Neuronal stem cell (in vitro differentiated cells): ENCODE results near the gene KCTD10.

Experiments used
- DNase-seq: peaks from one replicate; pipeline ENCODE4 v3.0.0-alpha.2; 2013; ENCODE audit warnings: low spot score
- H2AFZ ChIP-seq: one replicate; pipeline ENCODE4 v1.6.1; 2013; ENCODE audit warnings: mild to moderate bottlenecking, low read length, inconsistent platforms
- H2AK5ac ChIP-seq: 2 replicates; pipeline ENCODE4 v1.6.1; 2013; ENCODE audit warnings: low read depth, mild to moderate bottlenecking, inconsistent platforms, low read length, moderate library complexity, mixed read lengths
- H2BK120ac ChIP-seq: 2 replicates; pipeline ENCODE4 v1.6.1; 2013; ENCODE audit warnings: low read depth, mild to moderate bottlenecking, inconsistent platforms, low read length, moderate library complexity, mixed read lengths
- H2BK12ac ChIP-seq: one replicate; pipeline ENCODE4 v1.6.1; 2013; ENCODE audit warnings: low read length, inconsistent platforms
- H2BK15ac ChIP-seq: 2 replicates; pipeline ENCODE4 v1.6.1; 2013; ENCODE audit warnings: mild to moderate bottlenecking, low read length, inconsistent platforms, mixed read lengths
- H2BK5ac ChIP-seq: one replicate; pipeline ENCODE4 v1.6.1; 2013; ENCODE audit warnings: inconsistent platforms, mild to moderate bottlenecking, low read length, moderate library complexity
- H3K14ac ChIP-seq: one replicate; pipeline ENCODE4 v1.6.1; 2013; ENCODE audit warnings: low read length, inconsistent platforms
- H3K18ac ChIP-seq: 2 replicates; pipeline ENCODE4 v1.6.1; 2013; ENCODE audit warnings: low read length, inconsistent platforms
- H3K23ac ChIP-seq: 2 replicates; pipeline ENCODE4 v1.6.1; 2013; ENCODE audit warnings: low read depth, mild to moderate bottlenecking, mixed read lengths, low read length, inconsistent platforms; ENCODE audit not compliant: poor library complexity
- H3K27ac ChIP-seq: replicated peaks from 3 replicates; pipeline ENCODE4 v1.5.1; 2013; ENCODE audit warnings: low read length, inconsistent platforms
- H3K27me3 ChIP-seq, 3 experiments: 2 replicates each; pipeline ENCODE4 v1.6.1; 2013; ENCODE audit warnings: low read length in 3 of 3, mild to moderate bottlenecking in 2 of 3, inconsistent platforms in 1 of 3, low read depth in 1 of 3, mixed read lengths in 1 of 3, moderate library complexity in 1 of 3; ENCODE audit not compliant: control insufficient read depth in 3 of 3, insufficient read depth in 3 of 3
- H3K36me3 ChIP-seq, 2 donors: replicated peaks in 1 of 2; 2 replicates each; pipeline ENCODE4 v1.6.1; 2013; ENCODE audit warnings: low read length in 2 of 2; ENCODE audit not compliant: control insufficient read depth in 2 of 2, insufficient read depth in 2 of 2
- H3K4ac ChIP-seq: 2 replicates; pipeline ENCODE4 v1.6.1; 2013; ENCODE audit warnings: inconsistent platforms, mild to moderate bottlenecking, low read length, moderate library complexity
- H3K4me1 ChIP-seq, 2 donors: 1 replicate in 1 of 2; 2 replicates in 1 of 2; pipeline ENCODE4 v1.6.1; 2013; ENCODE audit warnings: low read length in 2 of 2, low read depth in 1 of 2; ENCODE audit not compliant: control insufficient read depth in 2 of 2, insufficient read depth in 1 of 2
- H3K4me2 ChIP-seq: one replicate; pipeline ENCODE4 v1.6.1; 2013; ENCODE audit warnings: mild to moderate bottlenecking, low read length, inconsistent platforms; ENCODE audit not compliant: insufficient read depth, poor library complexity, severe bottlenecking
- H3K4me3 ChIP-seq, 2 donors: 2 replicates each; pipeline ENCODE4 v1.5.1; 2013; ENCODE audit warnings: low read length in 2 of 2, mild to moderate bottlenecking in 2 of 2, inconsistent platforms in 1 of 2, moderate library complexity in 1 of 2
- H3K79me1 ChIP-seq: one replicate; pipeline ENCODE4 v1.6.1; 2013; ENCODE audit warnings: low read depth, mild to moderate bottlenecking, inconsistent platforms, low read length, moderate library complexity
- H3K9ac ChIP-seq: one replicate; pipeline ENCODE4 v1.6.1; 2013; ENCODE audit warnings: mild to moderate bottlenecking, low read depth, low read length, inconsistent platforms; ENCODE audit not compliant: poor library complexity
- H3K9me3 ChIP-seq, 2 donors: replicated peaks in 1 of 2; 2 replicates each; pipeline versions ENCODE3 to v1.6.1; 2013; ENCODE audit warnings: low read length in 2 of 2, mild to moderate bottlenecking in 2 of 2, inconsistent platforms in 1 of 2, low read depth in 1 of 2, mixed read lengths in 1 of 2, moderate library complexity in 1 of 2; ENCODE audit not compliant: control insufficient read depth in 2 of 2, insufficient read depth in 1 of 2
- H4K8ac ChIP-seq: one replicate; pipeline ENCODE4 v1.6.1; 2013; ENCODE audit warnings: low read depth, mild to moderate bottlenecking, inconsistent platforms, low read length, moderate library complexity
- H4K91ac ChIP-seq: one replicate; pipeline ENCODE4 v1.6.1; 2013; ENCODE audit warnings: low read length, low read depth, mild to moderate bottlenecking, inconsistent platforms; ENCODE audit not compliant: poor library complexity
- WGBS, 2 donors: extraction: QIAGEN DNeasy Blood & Tissue Kit; methylation state at CpG; one replicate each; pipeline ENCODE4 v1.1.7; 2013; ENCODE audit warnings: missing lambda C conversion rate in 2 of 2, mixed read lengths in 1 of 2; ENCODE audit not compliant: insufficient read length in 2 of 2, insufficient replicate concordance in 1 of 2; ENCODE audit errors: extremely low coverage in 2 of 2; 5-methylcytosine and 5-hydroxymethylcytosine counted together

KCTD10 gene

GRCh38 chr12:109493090-109493489, 16.0 kb upstream of the KCTD10 start:
- Histone ChIP-seq H2BK5ac (no peak overlapping the region), H2BK120ac (no peak overlapping the region), H2AK5ac (no peak overlapping the region), H3K4me3 (no peak overlapping the region), H3K4me2 (no peak overlapping the region), H3K36me3 (peaks cover 18 to 95% of the 10 kb centered on the region in 2 donors), H3K18ac (no peak overlapping the region), H3K4ac (no peak overlapping the region), H4K8ac (no peak overlapping the region), H3K9ac (no peak overlapping the region), H3K27me3 (no peaks in the 10 kb centered on the region), H2BK15ac (no peak overlapping the region), H2BK12ac (no peak overlapping the region), H3K14ac (no peak overlapping the region), H3K23ac (no peak overlapping the region), H3K79me1 (no peaks in the 10 kb centered on the region), H3K9me3 (peaks cover 0 to 1% of the 10 kb centered on the region in 2 donors), H4K91ac (no peak overlapping the region), H3K4me1 (no peaks in the 10 kb centered on the region), H2AFZ (no peak overlapping the region), H3K27ac (no peak overlapping the region)
- no peak for DNase-seq

GRCh38 chr12:109492371-109492770, 15.3 kb upstream of the KCTD10 start:
- DNase-seq, result no peak
- no peak overlapping the region for H2BK15ac ChIP-seq
- no peaks in the 10 kb centered on the region for H3K79me1 ChIP-seq
- H3K27ac ChIP-seq, result no peak overlapping the region
- H2BK5ac ChIP-seq, result no peak overlapping the region
- H3K23ac ChIP-seq, result no peak overlapping the region
- no peak overlapping the region for H3K4me3 ChIP-seq
- no peak overlapping the region for H4K8ac ChIP-seq
- H3K27me3 ChIP-seq, result no peaks in the 10 kb centered on the region
- peaks cover 24 to 95% of the 10 kb centered on the region in 2 donors for H3K36me3 ChIP-seq
- H3K9ac ChIP-seq, result no peak overlapping the region
- no peak overlapping the region for H3K4me2 ChIP-seq
- peaks cover 0 to 1% of the 10 kb centered on the region in 2 donors for H3K9me3 ChIP-seq
- H3K14ac ChIP-seq, result no peak overlapping the region
- no peak overlapping the region for H3K4ac ChIP-seq
- H3K18ac ChIP-seq, result no peak overlapping the region
- H3K4me1 ChIP-seq, result no peaks in the 10 kb centered on the region
- H4K91ac ChIP-seq, result no peak overlapping the region
- H2BK12ac ChIP-seq, result no peak overlapping the region
- no peak overlapping the region for H2AK5ac ChIP-seq
- no CpG with 5 or more reads among the region's 5 CpGs for WGBS, 2 donors
- no peak overlapping the region for H2BK120ac ChIP-seq
- no peak overlapping the region for H2AFZ ChIP-seq

GRCh38 chr12:109491671-109492070, 14.6 kb upstream of the KCTD10 start:
- Histone ChIP-seq H3K18ac (no peak overlapping the region), H4K91ac (no peak overlapping the region), H3K27me3 (no peaks in the 10 kb centered on the region), H2AK5ac (no peak overlapping the region), H4K8ac (no peak overlapping the region), H3K9me3 (peaks cover 0 to 1% of the 10 kb centered on the region in 2 donors), H2AFZ (no peak overlapping the region), H2BK12ac (no peak overlapping the region), H3K4me1 (no peaks in the 10 kb centered on the region), H3K14ac (no peak overlapping the region), H3K36me3 (peaks cover 30 to 95% of the 10 kb centered on the region in 2 donors), H2BK15ac (no peak overlapping the region), H3K4ac (no peak overlapping the region), H2BK120ac (no peak overlapping the region), H3K4me3 (no peak overlapping the region), H3K4me2 (no peak overlapping the region), H3K23ac (no peak overlapping the region), H2BK5ac (no peak overlapping the region), H3K27ac (no peak overlapping the region), H3K79me1 (no peaks in the 10 kb centered on the region), H3K9ac (no peak overlapping the region)
- WGBS, 2 donors, result no CpG with 5 or more reads among the region's 4 CpGs
- DNase-seq, result no peak

GRCh38 chr12:109489955-109490565, 13.0 kb upstream of the KCTD10 start:
- H4K91ac ChIP-seq, result no peak overlapping the region
- no peak overlapping the region for H4K8ac ChIP-seq
- H2BK15ac ChIP-seq, result no peak overlapping the region
- no peak overlapping the region for H3K9ac ChIP-seq
- no peak overlapping the region for H2BK12ac ChIP-seq
- DNase-seq, result no peak
- no peak overlapping the region for H3K4ac ChIP-seq
- H3K14ac ChIP-seq, result no peak overlapping the region
- no peak overlapping the region for H2AK5ac ChIP-seq
- no peak overlapping the region for H3K23ac ChIP-seq
- H2BK120ac ChIP-seq, result no peak overlapping the region
- WGBS, 2 donors, result no CpG with 5 or more reads among the region's 1 CpG
- H3K18ac ChIP-seq, result no peak overlapping the region
- H2AFZ ChIP-seq, result no peak overlapping the region
- H3K36me3 ChIP-seq, result peaks cover 43 to 99% of the 10 kb centered on the region in 2 donors
- H3K79me1 ChIP-seq, result no peaks in the 10 kb centered on the region
- H2BK5ac ChIP-seq, result no peak overlapping the region
- no peaks in the 10 kb centered on the region for H3K27me3 ChIP-seq
- no peak overlapping the region for H3K27ac ChIP-seq
- H3K4me2 ChIP-seq, result no peak overlapping the region
- peaks cover 0 to 1% of the 10 kb centered on the region in 2 donors for H3K9me3 ChIP-seq
- H3K4me1 ChIP-seq, result no peaks in the 10 kb centered on the region
- no peak overlapping the region for H3K4me3 ChIP-seq
